ENCODE measurements around the gene CA14. TPM values are rescaled to one million over a fixed set of nuclear protein-coding genes. Genes with fewer than 3 reads are reported as not detected.

The CA14 gene
- total and polyA plus RNA-seq, 7 experiments from 2014 or later: 0.35 to 1.7 TPM; not detected in 5

DNA sequence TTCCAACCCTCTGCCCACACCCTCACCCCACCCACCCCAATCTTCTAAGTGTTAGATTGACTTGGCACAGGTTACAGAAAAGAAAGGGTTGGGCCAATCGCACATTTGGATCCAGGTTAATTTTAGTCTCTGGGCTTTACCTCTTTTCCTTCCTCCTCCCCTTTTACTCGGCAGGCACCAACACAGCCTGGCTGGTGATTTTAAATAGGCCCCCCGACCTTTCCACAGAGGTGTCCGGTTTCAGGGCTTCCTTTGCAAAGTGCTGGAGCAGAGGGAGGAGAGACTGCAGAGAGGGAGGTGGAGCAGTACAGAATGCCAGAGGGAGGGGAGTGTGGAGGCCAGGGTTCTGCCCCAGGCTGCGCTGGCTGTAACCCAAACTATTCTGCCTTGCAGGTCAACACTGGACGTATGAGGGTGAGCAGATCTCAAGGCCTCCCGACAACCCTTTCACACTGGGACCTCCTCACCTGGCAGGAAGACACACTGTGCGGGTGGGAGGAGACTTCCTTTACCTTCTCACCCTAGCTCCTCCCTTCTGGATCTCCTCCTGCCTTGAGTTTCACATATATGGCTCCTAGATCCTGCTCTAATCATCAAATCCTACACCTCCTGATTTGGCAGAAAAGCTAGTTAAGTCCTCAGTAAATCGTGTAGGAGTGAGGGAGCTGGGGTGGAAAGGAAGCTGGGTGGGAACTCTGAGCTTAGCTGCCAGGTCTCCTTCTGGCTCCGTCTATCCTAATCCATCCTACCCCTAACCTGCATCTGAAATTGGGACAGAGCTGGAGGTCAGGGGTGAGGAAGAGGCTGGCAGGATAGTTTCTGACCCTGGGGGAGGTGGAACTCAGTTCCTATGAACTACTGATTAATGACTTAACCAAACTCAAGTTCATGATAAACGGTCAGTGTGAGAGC lies 2.4 kb downstream of the CA14 start:
- Histone ChIP-seq H3K4me1 (ENCODE audit: control insufficient read depth in 2 of 2, insufficient read depth in 2 of 2, low read length in 2 of 2) (peaks cover 6 to 8% of the 10 kb centered on the region in 2 donors), H3K27ac (ENCODE audit: low read depth, low read length) (no peak overlapping the region), H3K4me3 (ENCODE audit: low read length) (no peak overlapping the region), H3K36me3 (ENCODE audit: control insufficient read depth in 2 of 3, insufficient read depth in 3 of 3, low read length in 3 of 3) (peaks cover 0 to 7% (median 0%) of the 10 kb centered on the region in 3 experiments), H3K27me3 (ENCODE audit: control insufficient read depth in 2 of 2, insufficient read depth in 2 of 2, low read length in 2 of 2) (peaks cover 0 to 10% of the 10 kb centered on the region in 2 donors), H3K9me3 (ENCODE audit: control insufficient read depth in 2 of 3, low read length in 3 of 3) (no peaks in the 10 kb centered on the region)
- intact Hi-C loops (cut with micrococcal nuclease): loop anchor here in 1 of 2 donors (5.0 kb wide), 1 partner anchor 257 kb away; the partner anchor contains the start of gene FALEC
- H3K27me3 Mint-ChIP-seq: peaks cover 13 to 49% (median 26%) of the 10 kb centered on the region in 5 donors
- peaks cover 6 to 23% (median 15%) of the 10 kb centered on the region in 7 donors for H3K4me1 Mint-ChIP-seq
- POLR2A ChIA-PET: interaction anchor here (1.1 kb wide), 1 partner anchor 26 kb away, joined by 3 read pairs; no protein-coding TSS in a partner anchor
- H3K9me3 Mint-ChIP-seq: peaks cover 0 to 3% (median 0%) of the 10 kb centered on the region in 11 donors
- ATAC-seq: no peak
- no peak overlapping the region for H3K27ac Mint-ChIP-seq
- H3K36me3 Mint-ChIP-seq: peaks cover 0 to 4% (median 0%) of the 10 kb centered on the region in 5 donors
- no peak for DNase-seq
- CTCF ChIA-PET: interaction anchor here (1.1 kb wide), 1 partner anchor 21 kb away, joined by 3 read pairs; no protein-coding TSS in a partner anchor
- peak overlapping the region in 1 of 10 donors; percentile 32 for H3K4me3 Mint-ChIP-seq

DNA sequence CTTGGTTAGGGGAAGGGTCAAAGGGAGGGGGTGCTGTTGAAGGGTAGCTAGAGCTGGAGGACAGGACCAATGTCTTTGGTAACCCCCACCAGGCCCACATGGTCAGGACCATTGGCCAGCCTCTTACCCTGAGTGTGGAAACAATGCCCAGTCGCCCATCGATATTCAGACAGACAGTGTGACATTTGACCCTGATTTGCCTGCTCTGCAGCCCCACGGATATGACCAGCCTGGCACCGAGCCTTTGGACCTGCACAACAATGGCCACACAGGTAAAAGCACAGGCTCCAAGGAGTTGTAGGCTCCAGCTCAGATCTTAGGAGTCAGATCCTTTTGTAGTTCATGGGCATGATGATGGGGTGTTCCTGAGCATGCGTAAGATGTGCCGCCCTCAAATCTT lies 3.8 kb downstream of the CA14 start:
- peaks cover 0 to under 1% of the 10 kb centered on the region in 2 donors for H3K4me1 ChIP-seq (ENCODE audit: control insufficient read depth in 2 of 2, insufficient read depth in 2 of 2, low read length in 2 of 2)
- H3K27ac ChIP-seq (ENCODE audit: low read depth, low read length): no peak overlapping the region
- peaks cover 0 to 10% of the 10 kb centered on the region in 2 donors for H3K27me3 ChIP-seq (ENCODE audit: control insufficient read depth in 2 of 2, insufficient read depth in 2 of 2, low read length in 2 of 2)
- DNase-seq (no peak), ATAC-seq (no peak)
- H3K36me3 ChIP-seq (ENCODE audit: control insufficient read depth in 2 of 3, insufficient read depth in 3 of 3, low read length in 3 of 3): peaks cover 7 to 20% (median 12%) of the 10 kb centered on the region in 3 experiments
- H3K4me1 Mint-ChIP-seq: peaks cover 0 to 11% (median 7%) of the 10 kb centered on the region in 7 donors
- POLR2A ChIA-PET: interaction anchor here (0.6 to 1.6 kb wide), 3 partner anchors 21 to 60 kb away, joined by 3 to 6 read pairs (median 3); partner anchors contain the start of gene PRPF3
- H3K36me3 Mint-ChIP-seq: peaks cover 0 to 12% (median 0%) of the 10 kb centered on the region in 5 donors
- H3K4me3 Mint-ChIP-seq: no peak overlapping the region
- intact Hi-C loops (cut with micrococcal nuclease): no loop called here
- peaks cover 0 to 3% (median 0%) of the 10 kb centered on the region in 11 donors for H3K9me3 Mint-ChIP-seq
- H3K27ac Mint-ChIP-seq: peak overlapping the region in 1 of 9 donors; percentile 48
- H3K27me3 Mint-ChIP-seq: peaks cover 12 to 43% (median 21%) of the 10 kb centered on the region in 5 donors
- CTCF ChIA-PET: interaction anchor here (0.8 to 1.0 kb wide), 2 partner anchors 22 to 299 kb away, joined by 3 read pairs; no protein-coding TSS in a partner anchor
- no peak overlapping the region for H3K4me3 ChIP-seq (ENCODE audit: low read length)
- H3K9me3 ChIP-seq (ENCODE audit: control insufficient read depth in 2 of 3, low read length in 3 of 3): no peaks in the 10 kb centered on the region

- H3K27me3 ChIP-seq (ENCODE audit: control insufficient read depth in 2 of 2, insufficient read depth in 2 of 2, low read length in 2 of 2): peaks cover 0 to 4% of the 10 kb centered on the region in 2 donors
- Mint-ChIP-seq H3K4me1 (peaks cover 7 to 18% (median 11%) of the 10 kb centered on the region in 7 donors), H3K36me3 (peaks cover 0 to 22% (median 0%) of the 10 kb centered on the region in 5 donors), H3K9me3 (peaks cover 0 to 3% (median 0%) of the 10 kb centered on the region in 11 donors), H3K4me3 (no peak overlapping the region), H3K27ac (peak overlapping the region in 7 of 9 donors; percentile 6 to 66 (median 48)), H3K27me3 (peaks cover 1 to 30% (median 10%) of the 10 kb centered on the region in 5 donors)
- ChIA-PET CTCF (interaction anchor here (0.5 kb wide), 1 partner anchor 13 kb away, joined by 4 read pairs; no protein-coding TSS in a partner anchor), POLR2A (interaction anchor here (0.5 to 1.6 kb wide), 5 partner anchors 19 to 79 kb away, joined by 3 to 6 read pairs (median 3); no protein-coding TSS in a partner anchor)
- H3K36me3 ChIP-seq (ENCODE audit: control insufficient read depth in 2 of 3, insufficient read depth in 3 of 3, low read length in 3 of 3): peaks cover 14 to 30% (median 18%) of the 10 kb centered on the region in 3 experiments
- no peak overlapping the region for H3K4me3 ChIP-seq (ENCODE audit: low read length)
- no peak overlapping the region for H3K27ac ChIP-seq (ENCODE audit: low read depth, low read length)
- H3K9me3 ChIP-seq (ENCODE audit: control insufficient read depth in 2 of 3, low read length in 3 of 3): no peaks in the 10 kb centered on the region
- ATAC-seq (no peak), DNase-seq (no peak)
- peaks cover 8 to 11% of the 10 kb centered on the region in 2 donors for H3K4me1 ChIP-seq (ENCODE audit: control insufficient read depth in 2 of 2, insufficient read depth in 2 of 2, low read length in 2 of 2)
- intact Hi-C loops (cut with micrococcal nuclease): no loop called here
Measured at GRCh38 chr1:150262388-150263320, 5.1 kb downstream of the CA14 start.

GRCh38 chr1:150263549-150263948 lies 6.0 kb downstream of the CA14 start:
- CTCF ChIA-PET: no interaction called here
- Histone ChIP-seq H3K27ac (ENCODE audit: low read depth, low read length) (no peak overlapping the region), H3K4me1 (ENCODE audit: control insufficient read depth in 2 of 2, insufficient read depth in 2 of 2, low read length in 2 of 2) (peaks cover 13 to 16% of the 10 kb centered on the region in 2 donors), H3K36me3 (ENCODE audit: control insufficient read depth in 2 of 3, insufficient read depth in 3 of 3, low read length in 3 of 3) (peaks cover 14 to 32% (median 18%) of the 10 kb centered on the region in 3 experiments), H3K4me3 (ENCODE audit: low read length) (no peak overlapping the region), H3K9me3 (ENCODE audit: control insufficient read depth in 2 of 3, low read length in 3 of 3) (no peaks in the 10 kb centered on the region), H3K27me3 (ENCODE audit: control insufficient read depth in 2 of 2, insufficient read depth in 2 of 2, low read length in 2 of 2) (no peaks in the 10 kb centered on the region)
- peaks cover 0 to 29% (median 4%) of the 10 kb centered on the region in 5 donors for H3K36me3 Mint-ChIP-seq
- POLR2A ChIA-PET: interaction anchor here (0.7 kb wide), 1 partner anchor 25 kb away, joined by 4 read pairs; no protein-coding TSS in a partner anchor
- no peak for DNase-seq
- peaks cover 0 to 21% (median 4%) of the 10 kb centered on the region in 5 donors for H3K27me3 Mint-ChIP-seq
- peak overlapping the region in 1 of 9 donors; percentile 39 for H3K27ac Mint-ChIP-seq
- peaks cover 14 to 27% (median 19%) of the 10 kb centered on the region in 7 donors for H3K4me1 Mint-ChIP-seq
- ATAC-seq: no peak
- H3K4me3 Mint-ChIP-seq: no peak overlapping the region
- intact Hi-C loops (cut with micrococcal nuclease): no loop called here
- H3K9me3 Mint-ChIP-seq: peaks cover 0 to 5% (median 0%) of the 10 kb centered on the region in 11 donors

DNA sequence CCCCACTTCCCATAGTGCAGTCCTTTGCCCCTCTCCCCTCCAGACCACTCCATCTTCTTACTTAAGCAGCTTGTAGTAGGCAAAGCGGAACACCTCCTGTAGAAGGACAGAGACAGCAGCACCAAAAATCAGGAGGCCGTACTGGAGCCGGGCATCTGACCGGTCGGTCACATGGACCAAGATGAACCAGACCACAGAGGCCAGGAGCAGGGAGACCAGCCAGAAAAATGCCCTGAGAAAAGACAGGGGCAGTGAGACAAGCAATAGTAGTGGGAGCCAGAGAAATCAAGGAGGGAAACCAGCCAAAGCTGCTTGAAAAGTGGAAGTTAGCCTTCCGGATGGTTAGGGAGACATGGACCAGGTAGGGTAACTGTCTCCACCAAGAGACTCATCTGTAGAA lies 10.3 kb downstream of the CA14 start:
- peaks cover 0 to 31% (median 8%) of the 10 kb centered on the region in 5 donors for H3K36me3 Mint-ChIP-seq
- no peak for DNase-seq
- no peaks in the 10 kb centered on the region for H3K27me3 Mint-ChIP-seq
- intact Hi-C loops (cut with micrococcal nuclease): loop anchor here (1.0 to 5.0 kb wide), 6 partner anchors 12 to 739 kb away; partner anchors contain the start of genes ANP32E (in 1 of the 2), ENSA (in 1 of the 2), MINDY1 (in 1 of the 2) and PRUNE1 (in 1 of the 2)
- Histone ChIP-seq H3K27ac (ENCODE audit: low read depth, low read length) (peak overlapping the region; percentile 97), H3K9me3 (ENCODE audit: control insufficient read depth in 2 of 3, low read length in 3 of 3) (no peaks in the 10 kb centered on the region), H3K36me3 (ENCODE audit: control insufficient read depth in 2 of 3, insufficient read depth in 3 of 3, low read length in 3 of 3) (peaks cover 14 to 38% (median 18%) of the 10 kb centered on the region in 3 experiments), H3K4me3 (ENCODE audit: low read length) (peak overlapping the region; percentile 87), H3K27me3 (ENCODE audit: control insufficient read depth in 2 of 2, insufficient read depth in 2 of 2, low read length in 2 of 2) (no peaks in the 10 kb centered on the region), H3K4me1 (ENCODE audit: control insufficient read depth in 2 of 2, insufficient read depth in 2 of 2, low read length in 2 of 2) (peaks cover 13 to 20% of the 10 kb centered on the region in 2 donors)
- ATAC-seq: no peak
- CTCF ChIA-PET: no interaction called here
- POLR2A ChIA-PET: interaction anchor here (1.9 to 2.5 kb wide), 2 partner anchors 13 to 29 kb away, joined by 5 to 19 read pairs; partner anchors contain the start of gene CIART
- peak overlapping the region; percentile 94 to 99 (median 96) for H3K4me3 Mint-ChIP-seq
- peak overlapping the region; percentile 88 to 99 (median 94) for H3K27ac Mint-ChIP-seq
- H3K9me3 Mint-ChIP-seq: peaks cover 0 to 7% (median 0%) of the 10 kb centered on the region in 11 donors
- H3K4me1 Mint-ChIP-seq: peaks cover 25 to 39% (median 29%) of the 10 kb centered on the region in 7 donors
